ENCODE results near the gene GREB1.

The GREB1 gene

DNA sequence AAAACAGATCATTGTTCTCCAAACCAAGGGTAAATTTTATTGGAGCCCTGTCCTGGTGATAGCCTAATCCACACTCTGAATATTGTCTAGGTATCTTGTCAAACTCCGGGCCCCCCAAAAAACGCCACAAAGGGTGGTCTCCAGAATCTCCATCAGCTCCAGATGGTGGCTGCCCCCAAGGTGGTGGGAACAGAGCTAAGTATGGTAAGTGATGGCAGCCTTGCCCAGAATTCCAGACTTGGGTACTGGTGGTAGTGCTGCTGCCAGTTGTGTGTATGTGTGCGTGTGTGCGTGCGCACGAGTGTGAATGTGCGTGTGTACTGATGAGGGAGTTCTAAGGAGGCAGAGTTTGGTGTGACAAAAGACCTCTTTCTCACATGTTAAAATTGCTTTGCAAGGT lies 51.2 kb downstream of the GREB1 start:
- in situ Hi-C loops (cut with HindIII; ENCODE audit: low pct_ligation_motif_present, low pct_unique_long_range_greater_than_20kb, low sequenced_read_pairs), result no loop called here
- no peak for DNase-seq

DNA sequence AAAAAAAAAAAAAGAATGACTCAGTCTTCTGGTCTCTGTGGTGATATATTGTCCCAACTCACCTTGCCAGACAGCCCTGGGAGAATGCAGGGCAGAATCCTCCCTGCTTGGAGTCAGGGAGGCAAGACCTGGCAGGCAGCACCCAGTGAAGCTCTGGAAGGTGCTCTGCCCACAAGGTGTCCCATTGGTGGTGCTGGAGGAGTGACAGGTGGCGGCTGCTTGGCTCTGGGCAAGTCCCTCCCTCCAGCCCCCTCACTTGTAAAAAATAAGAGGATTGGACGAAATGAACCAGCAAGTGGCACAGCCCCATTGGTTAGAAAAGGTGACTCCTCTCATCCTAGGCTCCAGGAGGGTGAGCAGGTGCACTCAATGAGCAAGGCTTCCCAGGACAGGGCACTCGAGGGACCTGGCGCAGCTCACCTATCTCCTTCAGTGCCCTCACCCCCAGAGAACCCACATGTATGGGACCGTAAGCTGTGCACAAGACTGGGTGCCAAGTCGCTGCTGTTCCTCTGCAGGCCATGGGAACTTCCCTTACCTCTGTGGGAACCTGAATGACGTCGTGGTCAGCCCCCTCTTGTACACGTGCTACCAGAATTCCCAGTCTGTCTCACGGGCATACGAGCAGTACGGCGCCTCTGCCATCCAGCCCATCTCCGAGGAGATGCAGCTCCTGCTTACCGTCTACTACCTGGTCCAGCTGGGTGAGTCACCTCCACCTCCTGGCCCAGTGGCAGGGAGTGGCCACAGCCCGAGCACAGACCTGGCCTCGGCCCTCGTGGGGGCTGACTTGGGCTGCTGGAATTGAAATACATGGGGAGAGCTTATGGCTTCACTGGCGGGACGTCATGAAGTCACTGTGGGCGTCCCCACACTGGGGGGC lies 54.6 kb downstream of the GREB1 start:
- in situ Hi-C loops (cut with HindIII; ENCODE audit: low pct_ligation_motif_present, low pct_unique_long_range_greater_than_20kb, low sequenced_read_pairs), result no loop called here
- DNase-seq, result no peak

DNA sequence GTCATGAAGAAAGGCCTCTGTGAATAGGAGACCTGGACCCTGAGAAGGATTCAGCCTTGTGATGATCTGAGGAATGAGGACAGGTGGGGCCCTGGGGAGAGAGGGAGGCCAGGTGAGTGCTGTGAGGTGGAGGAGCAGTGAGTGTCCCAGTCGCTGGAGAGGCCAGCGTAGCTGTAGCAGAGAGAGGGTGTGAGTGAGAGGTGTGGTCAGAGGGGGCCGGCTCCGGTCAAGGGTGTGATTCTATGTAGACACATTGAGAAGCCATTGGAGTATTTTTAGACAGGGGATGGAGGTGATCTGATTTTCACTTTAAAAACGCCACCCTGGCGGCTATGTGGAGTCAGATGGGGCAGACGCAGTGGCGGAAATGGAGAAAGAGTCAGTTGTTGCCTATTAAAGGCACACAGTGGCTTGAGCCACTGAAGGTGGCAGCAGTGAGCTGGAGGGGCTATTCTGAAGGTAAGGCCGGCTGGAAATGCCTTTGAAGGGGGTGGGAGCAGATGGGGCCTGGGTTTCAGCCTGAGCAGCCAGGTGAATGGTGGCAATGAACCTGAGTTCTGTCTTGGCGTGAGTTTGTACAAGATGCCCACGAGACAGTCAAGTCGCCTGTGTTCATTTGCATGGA lies 55.6 kb downstream of the GREB1 start:
- in situ Hi-C loops (cut with HindIII; ENCODE audit: low pct_ligation_motif_present, low pct_unique_long_range_greater_than_20kb, low sequenced_read_pairs), result no loop called here
- DNase-seq, result no peak

DNA sequence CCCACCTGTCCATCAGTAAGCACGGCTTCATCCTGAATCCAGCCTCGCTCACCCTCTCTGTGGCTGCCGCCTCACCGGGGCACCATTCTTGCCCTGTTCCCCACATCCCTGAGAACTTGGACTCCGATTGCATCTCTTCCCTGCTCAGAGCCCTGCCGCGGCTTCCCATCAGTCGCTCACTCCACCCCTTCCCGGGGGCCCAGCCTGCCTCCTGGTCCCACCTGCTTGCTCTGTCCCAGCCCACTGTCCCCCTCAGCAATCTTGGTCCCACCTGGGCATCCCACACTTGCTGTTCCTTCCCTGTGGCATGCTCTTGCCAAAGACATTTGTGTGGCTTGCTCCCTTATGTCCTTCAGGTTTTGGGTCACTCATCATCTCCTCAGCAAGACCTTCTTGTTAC lies 56.3 kb downstream of the GREB1 start:
- DNase-seq, result no peak
- in situ Hi-C loops (cut with HindIII; ENCODE audit: low pct_ligation_motif_present, low pct_unique_long_range_greater_than_20kb, low sequenced_read_pairs), result no loop called here

GRCh38 chr2:11591091-11591490 lies 57.2 kb downstream of the GREB1 start:
- in situ Hi-C loops (cut with HindIII; ENCODE audit: low pct_ligation_motif_present, low pct_unique_long_range_greater_than_20kb, low sequenced_read_pairs), result no loop called here
- no peak for DNase-seq

DNA sequence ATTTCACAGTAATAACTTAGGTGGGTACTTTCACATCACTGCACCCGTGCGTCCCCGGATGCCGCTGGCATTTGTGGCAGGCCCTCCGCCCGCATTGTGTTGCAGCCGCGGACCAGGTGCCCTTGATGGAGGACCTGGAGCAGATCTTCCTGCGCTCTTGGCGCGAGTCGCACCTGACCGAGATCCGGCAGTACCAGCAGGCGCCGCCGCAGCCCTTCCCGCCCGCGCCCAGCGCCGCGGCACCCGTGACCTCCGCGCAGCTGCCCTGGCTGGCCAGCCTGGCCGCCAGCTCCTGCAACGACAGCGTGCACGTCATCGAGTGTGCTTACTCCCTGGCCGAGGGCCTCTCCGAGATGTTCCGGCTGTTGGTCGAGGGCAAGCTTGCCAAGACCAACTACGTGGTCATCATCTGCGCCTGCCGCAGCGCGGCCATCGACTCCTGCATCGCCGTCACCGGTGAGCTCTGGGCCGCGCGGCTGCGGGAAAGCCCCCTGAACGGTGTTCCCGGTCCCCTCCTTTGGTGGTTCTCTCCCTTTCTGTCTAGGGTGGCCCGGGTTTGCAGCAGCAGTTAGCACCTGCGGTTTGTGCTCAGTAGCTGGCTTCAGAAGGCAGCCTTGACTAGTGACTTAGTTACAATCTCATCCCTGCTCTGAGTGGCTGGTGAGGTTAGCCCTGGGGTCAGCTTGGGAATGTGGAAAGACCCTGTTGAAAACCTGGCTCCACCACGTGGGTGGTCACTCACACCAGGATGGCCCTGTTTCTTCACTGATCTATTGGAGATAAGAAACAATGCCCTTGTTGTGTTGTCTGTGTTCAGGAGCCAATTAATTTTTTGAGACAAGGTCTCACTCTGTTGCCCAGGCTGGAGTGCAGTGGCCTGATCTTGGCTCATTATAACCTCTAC lies 59.1 kb downstream of the GREB1 start:
- in situ Hi-C loops (cut with HindIII; ENCODE audit: low pct_ligation_motif_present, low pct_unique_long_range_greater_than_20kb, low sequenced_read_pairs), result no loop called here

GRCh38 chr2:11596801-11597200 lies 63.0 kb downstream of the GREB1 start:
- DNase-seq, result no peak
- in situ Hi-C loops (cut with HindIII; ENCODE audit: low pct_ligation_motif_present, low pct_unique_long_range_greater_than_20kb, low sequenced_read_pairs), result no loop called here

More for the DNA sequence above, 59.1 kb downstream of the GREB1 start:
- DNase-seq, result no peak

DNA sequence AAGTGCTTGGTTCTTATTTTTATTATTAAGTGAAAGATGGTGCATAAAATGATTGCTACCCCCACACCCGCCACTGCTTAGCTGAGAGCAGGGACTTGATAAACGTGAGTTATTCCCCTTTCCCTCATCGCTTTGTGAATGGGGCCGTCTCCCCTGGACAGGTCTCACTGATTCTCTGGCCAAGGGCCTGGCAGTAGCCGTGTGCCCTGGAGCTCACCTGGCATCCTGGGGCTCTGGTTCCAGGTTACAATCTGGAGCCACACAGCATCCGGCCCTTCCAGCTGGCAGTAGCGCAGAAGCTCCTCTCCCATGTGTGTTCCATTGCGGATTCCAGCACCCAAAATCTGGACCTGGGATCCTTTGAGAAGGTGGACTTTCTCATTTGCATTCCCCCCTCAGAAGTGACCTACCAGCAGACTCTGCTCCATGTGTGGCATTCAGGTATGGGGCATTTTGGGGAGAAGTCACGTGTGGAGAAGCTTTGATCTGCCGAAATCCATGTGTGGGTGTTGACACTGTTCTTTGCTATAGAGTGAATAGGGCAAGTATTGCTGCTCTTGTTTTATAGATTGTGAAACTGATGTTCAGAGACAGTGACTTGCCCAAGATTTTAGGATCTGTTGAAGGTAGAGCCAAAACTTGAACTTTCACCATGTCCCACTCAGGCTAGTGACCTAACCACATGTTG lies 63.8 kb downstream of the GREB1 start:
- DNase-seq, result no peak
- in situ Hi-C loops (cut with HindIII; ENCODE audit: low pct_ligation_motif_present, low pct_unique_long_range_greater_than_20kb, low sequenced_read_pairs), result no loop called here

DNA sequence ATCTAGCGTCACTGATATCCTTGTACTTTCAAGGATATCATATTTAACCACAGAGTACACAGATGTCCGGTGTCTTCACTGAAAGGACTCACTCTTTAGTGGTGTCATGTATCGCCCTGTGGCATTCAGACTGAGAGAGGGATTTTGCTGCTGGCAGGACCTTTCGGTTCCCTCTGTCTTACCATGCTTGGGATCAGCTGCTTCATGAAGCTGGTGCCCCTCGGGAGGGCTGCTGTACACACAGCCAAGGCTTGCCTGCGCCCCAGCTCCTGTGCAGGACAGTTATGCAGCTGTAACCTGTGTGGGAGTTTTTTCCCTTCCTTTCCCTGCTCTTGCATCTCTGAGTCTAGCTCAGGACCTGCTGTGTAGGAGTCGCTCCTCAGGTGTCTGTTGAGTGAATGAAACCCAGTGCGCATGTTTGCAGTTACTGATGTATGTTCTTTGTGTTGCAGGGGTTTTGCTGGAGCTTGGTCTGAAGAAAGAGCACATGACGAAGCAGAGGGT lies 64.4 kb downstream of the GREB1 start:
- DNase-seq, result no peak
- in situ Hi-C loops (cut with HindIII; ENCODE audit: low pct_ligation_motif_present, low pct_unique_long_range_greater_than_20kb, low sequenced_read_pairs), result no loop called here

GRCh38 chr2:11602563-11603204 lies 68.8 kb downstream of the GREB1 start:
- DNase-seq, result no peak
- in situ Hi-C loops (cut with HindIII; ENCODE audit: low pct_ligation_motif_present, low pct_unique_long_range_greater_than_20kb, low sequenced_read_pairs), result no loop called here

GRCh38 chr2:11610624-11611242 lies 76.9 kb downstream of the GREB1 start:
- DNase-seq, result no peak
- in situ Hi-C loops (cut with HindIII; ENCODE audit: low pct_ligation_motif_present, low pct_unique_long_range_greater_than_20kb, low sequenced_read_pairs), result no loop called here

DNA sequence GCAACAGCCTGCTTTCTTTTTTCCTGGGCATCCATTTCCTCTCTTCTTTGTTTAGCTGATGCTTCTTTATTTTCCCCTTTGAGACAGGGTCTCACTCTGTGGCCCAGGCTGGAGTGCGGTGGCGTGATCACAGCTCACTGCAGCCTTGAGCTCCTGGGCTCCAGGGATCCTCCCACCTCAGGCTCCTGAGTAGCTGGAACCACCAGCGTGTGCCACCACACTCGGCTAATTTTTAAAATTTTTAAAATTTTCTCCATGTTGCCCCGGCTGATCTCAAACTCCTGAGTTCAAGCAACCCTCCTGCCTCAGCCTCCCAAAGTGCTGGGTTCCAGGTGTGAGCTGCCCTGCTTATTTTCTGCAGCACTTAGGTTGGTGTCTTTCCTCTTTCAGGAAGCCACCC lies 77.4 kb downstream of the GREB1 start:
- in situ Hi-C loops (cut with HindIII; ENCODE audit: low pct_ligation_motif_present, low pct_unique_long_range_greater_than_20kb, low sequenced_read_pairs), result no loop called here
- no peak for DNase-seq

- no peak for DNase-seq
- in situ Hi-C loops (cut with HindIII; ENCODE audit: low pct_ligation_motif_present, low pct_unique_long_range_greater_than_20kb, low sequenced_read_pairs), result no loop called here
Measured at GRCh38 chr2:11612553-11613215, 78.8 kb downstream of the GREB1 start.

DNA sequence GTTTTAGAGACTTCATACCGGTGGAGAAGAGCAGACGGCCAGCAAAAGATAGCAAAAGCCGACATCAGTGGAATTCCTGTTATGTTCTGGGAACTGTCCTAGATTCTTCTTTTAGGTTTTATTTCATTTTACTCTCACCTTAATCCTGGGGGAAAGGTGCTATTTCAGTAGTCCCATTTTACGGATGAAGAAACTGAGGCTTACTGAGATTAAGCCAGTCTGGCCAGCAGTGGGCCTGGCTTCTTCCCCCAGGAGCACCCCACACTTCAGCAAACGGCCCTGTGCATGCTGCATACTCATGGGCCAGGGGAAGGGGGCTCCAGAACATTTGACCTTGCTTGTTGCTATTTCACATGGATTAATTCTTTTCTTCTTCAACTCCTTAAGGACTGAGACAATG lies 79.5 kb downstream of the GREB1 start:
- DNase-seq, result no peak
- in situ Hi-C loops (cut with HindIII; ENCODE audit: low pct_ligation_motif_present, low pct_unique_long_range_greater_than_20kb, low sequenced_read_pairs), result no loop called here

DNA sequence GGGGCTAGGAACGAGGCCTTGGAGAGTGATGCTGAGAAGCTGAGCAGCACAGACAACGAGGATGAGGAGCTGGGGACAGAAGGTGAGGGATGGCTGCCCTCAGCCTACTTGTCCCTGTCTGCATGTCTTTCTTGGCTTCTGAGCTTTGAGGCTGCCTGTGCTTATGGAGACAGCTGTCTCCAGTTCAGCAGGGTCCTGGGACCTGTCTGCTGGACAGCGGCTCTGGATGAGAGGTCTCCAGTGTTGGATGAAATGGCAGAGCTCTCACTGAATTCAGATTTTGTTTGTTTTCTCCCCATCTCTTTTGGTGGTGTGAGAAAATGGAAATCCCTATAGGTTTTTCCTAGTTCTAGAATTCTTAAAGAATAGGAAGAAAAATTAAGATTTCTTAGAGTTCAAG lies 81.4 kb downstream of the GREB1 start:
- in situ Hi-C loops (cut with HindIII; ENCODE audit: low pct_ligation_motif_present, low pct_unique_long_range_greater_than_20kb, low sequenced_read_pairs), result no loop called here
- DNase-seq, result no peak

DNA sequence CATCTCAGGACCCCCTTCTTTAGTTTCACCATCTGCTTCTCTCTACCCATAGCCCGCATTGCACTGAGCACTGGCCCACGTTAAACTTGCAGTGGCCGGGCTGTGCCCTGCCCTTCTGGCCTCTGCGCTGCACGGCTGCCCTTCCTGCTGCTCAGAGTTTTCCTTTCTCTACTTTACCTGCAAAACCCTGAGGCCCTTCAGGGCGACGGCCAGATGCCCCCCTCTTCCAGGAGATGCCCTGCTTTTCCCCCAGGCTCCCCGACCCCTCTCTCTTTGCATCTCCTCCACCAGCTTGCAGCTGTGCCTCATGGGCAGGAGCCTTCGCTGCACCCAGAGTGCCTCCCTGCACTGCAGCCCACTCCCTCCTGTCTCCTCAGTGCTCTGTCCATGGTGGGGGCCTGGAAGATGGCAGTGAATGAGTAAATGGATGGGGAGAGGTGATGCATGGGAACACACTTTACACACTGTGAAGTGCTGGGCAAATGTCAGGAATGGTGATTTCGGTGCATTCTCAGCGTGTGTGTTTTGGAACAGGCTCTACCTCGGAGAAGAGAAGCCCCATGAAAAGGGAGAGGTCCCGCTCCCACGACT lies 82.3 kb downstream of the GREB1 start:
- in situ Hi-C loops (cut with HindIII; ENCODE audit: low pct_ligation_motif_present, low pct_unique_long_range_greater_than_20kb, low sequenced_read_pairs), result no loop called here
- DNase-seq, result no peak
